ENCODE results near the gene TECR.
"Not testable (repeated sequence)": the region's sequence is repeated elsewhere in the genome, so short reads cannot be mapped to it uniquely, and the experiment has no call there.

TECR gene

GRCh38 chr19:14613399-14614098 is 84.2 kb downstream of the TECR start:
- H3K4me3 ChIP-seq (ENCODE audit: low read length in 2 of 2); H3K9me3 ChIP-seq (ENCODE audit: control insufficient read depth in 2 of 2, low read length in 2 of 2); H3K36me3 ChIP-seq (ENCODE audit: control insufficient read depth in 2 of 2, insufficient read depth in 2 of 2, low read length in 2 of 2); H3K4me1 ChIP-seq (ENCODE audit: control insufficient read depth in 2 of 2, insufficient read depth in 2 of 2, low read length in 2 of 2); H3K27me3 ChIP-seq (ENCODE audit: control insufficient read depth in 2 of 2, insufficient read depth in 2 of 2, low read length in 2 of 2); H3K9ac ChIP-seq (ENCODE audit: low read depth in 1 of 2, low read length in 2 of 2): not testable (repeated sequence)
- H3K27ac ChIP-seq (ENCODE audit: low read depth in 2 of 2, low read length in 2 of 2) = peak overlapping the region in 1 of 2 donors; percentile 10

GRCh38 chr19:14614099-14614412 is 84.7 kb downstream of the TECR start:
- peak overlapping the region in 1 of 2 donors; percentile 10 for H3K27ac ChIP-seq (ENCODE audit: low read depth in 2 of 2, low read length in 2 of 2)
- no peaks in the 10 kb centered on the region for H3K27me3 ChIP-seq (ENCODE audit: control insufficient read depth in 2 of 2, insufficient read depth in 2 of 2, low read length in 2 of 2)
- no peaks in the 10 kb centered on the region for H3K36me3 ChIP-seq (ENCODE audit: control insufficient read depth in 2 of 2, insufficient read depth in 2 of 2, low read length in 2 of 2)
- no peak overlapping the region for H3K4me3 ChIP-seq (ENCODE audit: low read length in 2 of 2)
- H3K9me3 ChIP-seq (ENCODE audit: control insufficient read depth in 2 of 2, low read length in 2 of 2) = no peaks in the 10 kb centered on the region
- H3K9ac ChIP-seq (ENCODE audit: low read depth in 1 of 2, low read length in 2 of 2) = no peak overlapping the region
- no peaks in the 10 kb centered on the region for H3K4me1 ChIP-seq (ENCODE audit: control insufficient read depth in 2 of 2, insufficient read depth in 2 of 2, low read length in 2 of 2)

Measured in mucosa of rectum (tissue), 2 donors.